ENCODE measurements around the gene DUSP9.

DUSP9 gene

GRCh38 chrX:153633048-153633447 lies 14.0 kb upstream of the DUSP9 start:
- TF ChIP-seq SIN3A (IDR thresholded peaks at IDR 0.05; ENCODE audit: borderline replicate concordance, insufficient read depth, low read length): no peak
- no peak for TF ChIP-seq POLR2AphosphoS5 (IDR thresholded peaks at IDR 0.05; ENCODE audit: low read depth, low read length)
- no peak for TF ChIP-seq TAF1 (IDR thresholded peaks at IDR 0.05; ENCODE audit: borderline replicate concordance, insufficient read depth, low read length)
- no peak for TF ChIP-seq REST (IDR thresholded peaks at IDR 0.05; ENCODE audit: insufficient read depth in 1 of 2, low read depth in 2 of 2, low read length in 2 of 2)
- TF ChIP-seq FOXP2 (optimal IDR thresholded peaks at IDR 0.05; ENCODE audit: borderline replicate concordance, extremely low read depth, extremely low read length, insufficient read depth): no peak

GRCh38 chrX:153633607-153634180 lies 13.3 kb upstream of the DUSP9 start:
- TF ChIP-seq TAF1 (IDR thresholded peaks at IDR 0.05; ENCODE audit: borderline replicate concordance, insufficient read depth, low read length) (no peak), SIN3A (IDR thresholded peaks at IDR 0.05; ENCODE audit: borderline replicate concordance, insufficient read depth, low read length) (no peak), FOXP2 (optimal IDR thresholded peaks at IDR 0.05; ENCODE audit: borderline replicate concordance, extremely low read depth, extremely low read length, insufficient read depth) (no peak)

- TF ChIP-seq FOXP2 (optimal IDR thresholded peaks at IDR 0.05; ENCODE audit: borderline replicate concordance, extremely low read depth, extremely low read length, insufficient read depth): no peak
- TF ChIP-seq TAF1 (IDR thresholded peaks at IDR 0.05; ENCODE audit: borderline replicate concordance, insufficient read depth, low read length): no peak
- TF ChIP-seq POLR2AphosphoS5 (IDR thresholded peaks at IDR 0.05; ENCODE audit: low read depth, low read length): no peak
- no peak for TF ChIP-seq REST (IDR thresholded peaks at IDR 0.05; ENCODE audit: insufficient read depth in 1 of 2, low read depth in 2 of 2, low read length in 2 of 2)
- TF ChIP-seq SIN3A (IDR thresholded peaks at IDR 0.05; ENCODE audit: borderline replicate concordance, insufficient read depth, low read length): no peak
Measured at GRCh38 chrX:153634236-153634635, 12.8 kb upstream of the DUSP9 start.

GRCh38 chrX:153634832-153635231 lies 12.2 kb upstream of the DUSP9 start:
- TF ChIP-seq REST (IDR thresholded peaks at IDR 0.05; ENCODE audit: insufficient read depth in 1 of 2, low read depth in 2 of 2, low read length in 2 of 2) (no peak), TAF1 (IDR thresholded peaks at IDR 0.05; ENCODE audit: borderline replicate concordance, insufficient read depth, low read length) (no peak), POLR2AphosphoS5 (IDR thresholded peaks at IDR 0.05; ENCODE audit: low read depth, low read length) (no peak), SIN3A (IDR thresholded peaks at IDR 0.05; ENCODE audit: borderline replicate concordance, insufficient read depth, low read length) (no peak), FOXP2 (optimal IDR thresholded peaks at IDR 0.05; ENCODE audit: borderline replicate concordance, extremely low read depth, extremely low read length, insufficient read depth) (no peak)

- TF ChIP-seq REST (IDR thresholded peaks at IDR 0.05; ENCODE audit: insufficient read depth in 1 of 2, low read depth in 2 of 2, low read length in 2 of 2) (no peak), SIN3A (IDR thresholded peaks at IDR 0.05; ENCODE audit: borderline replicate concordance, insufficient read depth, low read length) (no peak), POLR2AphosphoS5 (IDR thresholded peaks at IDR 0.05; ENCODE audit: low read depth, low read length) (no peak)
Measured at GRCh38 chrX:153635388-153635787, 11.6 kb upstream of the DUSP9 start.
